ENCODE data around the gene EXOG. TPM values are rescaled to one million over a fixed set of nuclear protein-coding genes. Genes with fewer than 3 reads are reported as not detected.
A peak's percentile ranks its signal among the peaks of the same experiment; 100 is the strongest.

Gene EXOG
- polyA plus RNA-seq, 6 donors from 2014 or later, result 7.4 to 26.0 (median 10.5) TPM

DNA sequence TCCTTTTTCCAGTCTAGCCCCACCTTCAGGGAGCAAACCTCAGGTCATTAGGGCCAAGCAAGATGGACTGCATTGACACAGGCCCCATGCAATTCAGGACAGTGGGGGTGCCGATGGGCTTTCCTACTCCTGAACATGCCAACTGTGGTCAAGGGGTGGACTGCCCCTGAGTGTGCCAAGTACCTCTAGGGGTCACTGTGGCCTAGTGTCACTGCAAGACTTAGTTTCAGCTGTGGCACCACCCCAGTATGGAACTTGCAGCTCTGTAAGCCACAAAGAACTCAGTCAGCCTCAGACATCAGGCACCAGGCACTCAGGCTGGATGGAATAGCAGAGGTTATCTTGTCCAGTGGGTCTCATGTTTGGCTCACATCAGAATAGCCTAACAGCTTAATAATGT, 32.3 kb downstream of the EXOG start:
- ATAC-seq (ENCODE audit: low read depth in 2 of 2) (no peak), DNase-seq (no peak)
- H3K27me3 Mint-ChIP-seq, result no peaks in the 10 kb centered on the region
- H3K36me3 Mint-ChIP-seq, result peaks cover 28 to 44% of the 10 kb centered on the region in 2 donors
- H3K27ac Mint-ChIP-seq, result no peak overlapping the region
- H3K4me1 Mint-ChIP-seq, result peaks cover 0 to 5% (median 0%) of the 10 kb centered on the region in 3 donors
- no peak overlapping the region for H3K4me3 Mint-ChIP-seq
- H3K9me3 Mint-ChIP-seq, result no peaks in the 10 kb centered on the region

DNA sequence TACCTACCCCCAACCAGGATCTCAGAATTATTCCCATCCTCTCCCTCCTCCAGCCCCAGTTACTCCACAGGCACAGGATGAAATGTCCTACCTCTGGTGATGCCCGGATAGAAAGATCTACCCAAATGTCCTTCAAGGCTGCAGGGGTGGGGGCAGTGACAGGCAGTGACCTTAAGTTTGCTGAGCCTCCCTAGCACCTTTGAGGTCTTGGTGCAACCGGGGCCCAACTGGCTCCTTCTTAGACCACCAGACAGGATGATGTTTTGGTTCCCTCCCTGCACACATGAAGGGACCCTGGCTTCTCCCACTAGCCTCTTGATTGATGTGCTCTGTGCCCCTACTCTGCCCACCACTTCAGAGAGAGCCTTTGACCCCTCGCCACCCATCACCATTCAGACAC, 36.4 kb downstream of the EXOG start:
- DNase-seq (no peak), ATAC-seq (ENCODE audit: low read depth in 2 of 2) (no peak)
- no peak overlapping the region for H3K27ac Mint-ChIP-seq
- peaks cover 0 to 3% (median 0%) of the 10 kb centered on the region in 7 donors for H3K9me3 Mint-ChIP-seq
- H3K4me3 Mint-ChIP-seq, result no peak overlapping the region
- H3K36me3 Mint-ChIP-seq, result peaks cover 25 to 34% of the 10 kb centered on the region in 2 donors
- no peaks in the 10 kb centered on the region for H3K27me3 Mint-ChIP-seq
- peaks cover 0 to 5% (median 4%) of the 10 kb centered on the region in 3 donors for H3K4me1 Mint-ChIP-seq

DNA sequence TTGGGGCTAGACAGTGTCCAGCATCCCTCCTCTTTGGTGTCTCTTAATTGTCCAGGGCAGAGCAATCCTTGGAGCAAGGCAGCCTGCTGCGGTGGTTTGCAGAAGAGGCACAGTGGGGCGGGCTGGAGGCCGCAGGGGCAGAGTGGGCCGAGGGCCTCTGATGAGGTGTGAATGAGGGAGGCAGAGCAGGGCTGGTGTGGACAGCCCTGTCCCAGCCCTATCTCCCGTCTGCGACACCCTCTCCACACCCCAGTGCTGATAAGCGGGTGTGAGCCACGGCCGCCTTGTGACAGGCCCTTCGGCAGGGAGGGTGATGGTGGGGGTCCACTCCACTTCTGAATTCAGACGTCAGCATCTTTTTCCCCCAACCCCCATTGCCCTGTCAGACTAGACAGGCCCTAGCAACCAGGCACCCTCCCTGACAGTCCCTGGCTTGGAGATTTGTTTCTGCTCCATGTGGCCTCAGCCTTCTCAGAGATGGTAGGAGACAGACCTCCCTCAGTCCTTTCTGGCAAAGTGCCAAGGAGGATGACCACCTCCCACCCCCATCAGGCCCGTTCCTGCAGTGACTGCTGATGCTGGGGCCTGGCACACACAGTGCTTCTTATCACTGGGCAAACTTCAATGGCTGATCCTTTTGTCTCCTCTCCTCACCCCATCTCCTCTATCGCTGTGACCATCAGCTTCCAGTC, 37.3 kb downstream of the EXOG start:
- Mint-ChIP-seq H3K36me3 (peaks cover 19 to 25% of the 10 kb centered on the region in 2 donors), H3K9me3 (peaks cover 0 to 3% (median 0%) of the 10 kb centered on the region in 7 donors), H3K4me1 (peaks cover 0 to 5% (median 4%) of the 10 kb centered on the region in 3 donors), H3K27me3 (no peaks in the 10 kb centered on the region), H3K27ac (peak overlapping the region in 1 of 6 donors; percentile 62), H3K4me3 (no peak overlapping the region)
- DNase-seq, result no peak
- no peak for ATAC-seq (ENCODE audit: low read depth in 2 of 2)

DNA sequence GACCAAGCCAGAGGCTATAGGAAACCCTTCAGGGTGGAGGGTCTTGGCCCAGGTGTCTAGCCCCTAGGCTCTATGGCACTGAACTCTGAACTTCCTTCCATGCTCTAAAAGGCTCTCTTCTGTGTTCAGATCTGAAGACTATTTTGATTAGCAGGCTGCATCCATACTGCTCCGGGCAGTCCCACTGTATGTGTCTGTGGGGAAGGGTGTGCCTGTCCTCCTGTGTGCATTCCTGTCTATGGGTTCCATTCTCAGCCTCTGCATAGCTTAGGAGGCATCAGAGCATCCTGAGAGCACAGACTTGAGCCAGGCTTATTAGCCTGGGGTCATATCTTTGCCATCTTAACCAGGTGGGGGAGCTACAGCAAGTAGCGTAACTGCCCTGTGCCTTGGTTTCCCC, 38.0 kb downstream of the EXOG start:
- Mint-ChIP-seq H3K27me3 (no peaks in the 10 kb centered on the region), H3K4me3 (no peak overlapping the region), H3K4me1 (peaks cover 0 to 9% (median 5%) of the 10 kb centered on the region in 3 donors), H3K36me3 (peaks cover 19 to 25% of the 10 kb centered on the region in 2 donors), H3K27ac (no peak overlapping the region), H3K9me3 (peaks cover 0 to 3% (median 0%) of the 10 kb centered on the region in 7 donors)
- DNase-seq, result no peak
- no peak for ATAC-seq (ENCODE audit: low read depth in 2 of 2)

DNA sequence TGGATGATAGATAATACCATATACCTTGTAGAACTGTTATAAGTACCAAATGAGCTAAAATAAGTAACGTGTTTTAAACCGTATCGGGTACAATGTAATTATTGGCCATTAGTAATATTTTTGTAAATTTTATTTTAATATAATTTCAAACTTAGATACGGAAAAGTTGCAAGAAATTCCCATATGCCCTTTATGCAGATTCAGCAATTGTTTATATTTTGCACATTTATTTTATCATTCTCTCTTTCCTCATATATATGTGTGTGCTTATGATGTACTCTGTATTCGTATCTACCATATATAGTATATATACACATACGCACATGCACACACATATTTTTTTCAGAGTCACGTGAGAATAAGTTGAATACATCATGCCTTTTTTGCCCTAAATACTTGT, 38.5 kb downstream of the EXOG start:
- Mint-ChIP-seq H3K4me1 (peaks cover 0 to 10% (median 5%) of the 10 kb centered on the region in 3 donors), H3K36me3 (peaks cover 18 to 24% of the 10 kb centered on the region in 2 donors), H3K4me3 (no peak overlapping the region), H3K9me3 (peaks cover 0 to 3% (median 0%) of the 10 kb centered on the region in 7 donors), H3K27me3 (no peaks in the 10 kb centered on the region), H3K27ac (no peak overlapping the region)
- DNase-seq, result no peak
- no peak for ATAC-seq (ENCODE audit: low read depth in 2 of 2)

DNA sequence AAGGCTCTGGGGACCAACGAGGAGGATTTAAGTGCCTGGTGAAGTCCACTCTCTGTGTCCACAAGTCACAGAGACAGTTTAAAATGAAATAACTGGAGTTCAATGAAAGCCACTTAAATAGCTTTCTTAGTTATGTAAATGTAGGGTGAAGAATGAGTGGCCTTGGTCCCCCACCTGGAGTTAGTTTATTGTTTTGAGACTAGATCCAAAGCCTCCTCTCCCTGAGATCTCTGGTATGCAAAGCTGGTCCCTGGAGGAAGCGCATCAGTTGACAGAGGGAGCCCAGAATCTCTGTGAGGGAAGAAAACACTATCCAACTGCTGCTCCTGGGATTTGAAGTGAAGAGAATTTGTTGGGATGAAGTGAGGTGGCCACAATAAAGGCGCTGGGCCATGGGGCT, 40.5 kb downstream of the EXOG start:
- Mint-ChIP-seq H3K4me1 (peaks cover 0 to 10% (median 5%) of the 10 kb centered on the region in 3 donors), H3K36me3 (peaks cover 10 to 16% of the 10 kb centered on the region in 2 donors), H3K9me3 (peaks cover 0 to 3% (median 0%) of the 10 kb centered on the region in 7 donors), H3K27me3 (no peaks in the 10 kb centered on the region), H3K27ac (peak overlapping the region in 1 of 6 donors; percentile 49), H3K4me3 (no peak overlapping the region)
- DNase-seq (no peak), ATAC-seq (ENCODE audit: low read depth in 2 of 2) (no peak)

DNA sequence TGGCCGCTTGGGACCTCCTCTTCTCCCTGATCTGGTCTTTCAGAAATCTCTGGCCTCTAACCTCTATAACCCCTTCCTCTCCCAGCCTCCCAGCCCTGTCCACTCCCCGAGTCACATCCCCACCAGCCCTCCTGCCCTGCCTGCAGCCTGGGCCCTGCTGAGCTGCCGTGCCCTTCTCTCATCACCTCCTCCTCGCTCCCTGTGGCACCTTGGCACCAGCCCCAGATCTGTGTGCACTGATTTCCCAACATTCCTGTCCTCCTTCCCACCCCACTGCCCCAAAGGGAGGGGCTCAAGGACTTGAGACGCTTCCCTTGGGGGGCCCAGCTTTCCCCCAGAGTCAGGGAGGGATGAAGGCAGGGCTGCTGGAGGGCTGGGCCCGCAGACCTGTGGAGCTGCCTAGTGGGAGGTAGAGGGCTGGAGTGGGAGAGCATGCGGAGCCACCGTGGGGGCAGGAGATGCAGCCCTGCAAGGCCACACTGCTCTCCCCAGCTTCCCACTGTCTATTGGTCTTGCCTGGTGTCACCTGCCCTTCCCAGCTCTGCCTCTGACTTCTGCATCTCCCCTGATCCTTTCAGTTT, 42.7 kb downstream of the EXOG start:
- Mint-ChIP-seq H3K4me1 (peaks cover 0 to 10% (median 0%) of the 10 kb centered on the region in 3 donors), H3K4me3 (no peak overlapping the region), H3K27me3 (no peaks in the 10 kb centered on the region), H3K36me3 (peaks cover 10 to 16% of the 10 kb centered on the region in 2 donors), H3K9me3 (peaks cover 0 to 3% (median 0%) of the 10 kb centered on the region in 7 donors), H3K27ac (peak overlapping the region in 2 of 6 donors; percentile 76 to 78)
- DNase-seq (no peak), ATAC-seq (ENCODE audit: low read depth in 2 of 2) (no peak)

DNA sequence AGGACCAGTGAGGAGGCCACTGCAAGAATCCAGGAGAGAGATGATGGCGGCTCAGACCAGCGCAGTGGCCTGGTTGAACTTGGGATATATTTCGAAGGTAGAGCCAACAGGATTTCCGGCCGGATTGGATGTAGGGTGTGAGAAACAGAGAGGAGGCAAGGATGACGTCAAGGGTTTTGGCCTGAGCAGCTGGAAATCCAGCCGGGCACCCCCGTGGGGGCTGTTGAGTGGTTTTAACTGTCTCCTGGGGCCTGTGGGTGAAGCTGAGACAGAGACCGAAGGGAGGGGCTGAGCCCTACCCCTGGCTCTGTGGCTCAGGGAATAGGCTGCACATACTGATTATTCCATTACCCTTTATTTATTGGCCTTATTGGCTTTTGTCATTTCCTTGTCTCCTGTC, 45.7 kb downstream of the EXOG start:
- Mint-ChIP-seq H3K36me3 (no peaks in the 10 kb centered on the region), H3K9me3 (no peaks in the 10 kb centered on the region), H3K4me3 (peak overlapping the region in 1 of 8 donors; percentile 74), H3K27ac (peak overlapping the region in 3 of 6 donors; percentile 4 to 79 (median 79)), H3K4me1 (peaks cover 0 to 6% (median 0%) of the 10 kb centered on the region in 3 donors), H3K27me3 (peaks cover 0 to 7% (median 0%) of the 10 kb centered on the region in 3 donors)
- DNase-seq, result no peak
- ATAC-seq (ENCODE audit: low read depth in 2 of 2), result no peak

DNA sequence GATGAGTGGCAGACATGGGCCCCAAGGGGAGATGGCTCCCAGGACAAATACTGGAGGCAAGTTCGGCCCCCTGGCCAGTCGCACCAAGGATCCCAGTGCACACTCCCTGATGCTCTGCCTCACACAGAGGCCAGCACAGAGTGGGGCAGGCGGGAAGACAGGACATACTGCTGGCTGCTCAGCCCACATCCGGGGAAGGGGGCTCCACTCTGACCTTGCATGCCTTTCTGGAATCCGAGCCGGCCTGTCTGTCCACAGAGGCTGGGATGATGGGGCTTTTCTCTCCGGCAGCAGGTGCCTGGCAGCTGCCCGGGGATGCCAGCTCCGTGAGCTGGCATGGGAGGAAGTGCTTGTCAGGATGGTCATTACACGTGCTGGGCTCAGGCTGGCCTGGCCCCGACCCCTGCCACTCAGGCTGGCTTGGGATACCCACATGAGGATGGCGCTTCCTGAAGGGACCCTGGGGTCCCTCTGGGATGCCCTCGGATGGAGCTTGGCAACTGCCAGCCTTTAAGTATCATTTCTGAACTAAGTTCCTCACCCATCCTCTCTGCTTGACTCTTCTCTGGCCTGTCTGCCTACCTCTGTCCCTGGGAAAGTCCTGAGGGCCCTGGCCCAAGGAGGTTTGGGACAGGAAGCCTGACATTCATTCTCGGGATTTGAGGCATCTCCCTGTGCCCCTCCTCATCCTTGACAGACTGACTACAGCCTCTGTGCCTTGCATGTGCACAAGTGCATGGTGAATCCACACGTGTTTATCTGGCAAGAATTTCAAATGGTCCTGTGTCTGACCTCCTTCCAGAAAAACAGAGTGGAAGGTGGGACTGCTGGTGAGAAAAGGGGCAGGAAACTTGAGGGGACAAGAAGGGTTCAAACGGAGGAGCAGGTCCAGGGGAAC, 46.5 kb downstream of the EXOG start:
- no peak for DNase-seq

DNA sequence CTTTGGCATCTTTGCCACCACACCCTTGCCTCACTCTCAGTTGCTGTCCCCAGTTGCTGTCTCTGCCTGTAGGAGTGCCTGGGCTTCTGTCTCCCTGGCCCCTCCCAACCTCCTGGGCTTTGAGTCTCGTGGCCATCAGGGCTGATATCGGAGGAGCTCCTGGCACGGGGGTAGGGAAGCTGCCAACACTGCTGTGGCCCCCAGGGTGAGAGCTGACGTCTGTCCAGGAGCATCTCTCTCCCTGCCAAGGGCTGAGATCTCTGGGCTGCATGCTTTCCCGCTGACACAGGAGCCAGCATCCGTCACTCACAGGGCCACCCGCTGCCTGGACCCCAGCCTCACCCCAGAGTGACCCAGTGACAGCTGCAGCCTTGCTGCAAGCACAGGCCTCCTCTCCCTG, 47.4 kb downstream of the EXOG start:
- H3K4me1 Mint-ChIP-seq, result peaks cover 0 to 6% (median 0%) of the 10 kb centered on the region in 3 donors
- ATAC-seq (ENCODE audit: low read depth in 2 of 2), result no peak
- no peaks in the 10 kb centered on the region for H3K9me3 Mint-ChIP-seq
- peaks cover 0 to 7% (median 0%) of the 10 kb centered on the region in 3 donors for H3K27me3 Mint-ChIP-seq
- no peak overlapping the region for H3K4me3 Mint-ChIP-seq
- no peaks in the 10 kb centered on the region for H3K36me3 Mint-ChIP-seq
- DNase-seq, result no peak
- H3K27ac Mint-ChIP-seq, result no peak overlapping the region

More for the DNA sequence above, 46.5 kb downstream of the EXOG start:
- Mint-ChIP-seq H3K27ac (no peak overlapping the region), H3K4me1 (peaks cover 0 to 6% (median 0%) of the 10 kb centered on the region in 3 donors), H3K4me3 (no peak overlapping the region), H3K9me3 (no peaks in the 10 kb centered on the region), H3K27me3 (peaks cover 0 to 7% (median 0%) of the 10 kb centered on the region in 3 donors), H3K36me3 (no peaks in the 10 kb centered on the region)
- no peak for ATAC-seq (ENCODE audit: low read depth in 2 of 2)

DNA sequence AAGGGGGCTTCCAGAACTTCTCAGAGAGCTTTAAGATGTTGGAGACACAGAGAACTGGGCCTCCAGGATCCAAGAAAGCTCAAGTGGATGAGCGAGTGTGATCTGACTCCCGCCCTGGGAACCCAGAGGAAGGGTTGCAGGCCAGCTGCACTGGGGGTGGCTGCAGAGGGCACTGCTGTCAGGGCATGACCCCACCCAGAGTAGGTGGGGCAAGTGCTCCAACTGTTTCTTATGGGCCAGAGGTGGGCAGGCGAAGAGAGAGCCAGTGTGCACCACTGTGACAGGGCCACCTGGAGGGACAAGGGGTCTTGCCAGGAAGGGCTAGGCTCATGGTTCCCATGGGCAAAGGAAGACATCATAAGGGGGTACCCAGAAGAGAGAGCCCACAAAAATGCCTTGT, 48.8 kb downstream of the EXOG start:
- Mint-ChIP-seq H3K9me3 (no peaks in the 10 kb centered on the region), H3K36me3 (no peaks in the 10 kb centered on the region), H3K27ac (no peak overlapping the region), H3K27me3 (peaks cover 0 to 7% (median 0%) of the 10 kb centered on the region in 3 donors), H3K4me3 (no peak overlapping the region), H3K4me1 (no peaks in the 10 kb centered on the region)
- ATAC-seq (ENCODE audit: low read depth in 2 of 2), result no peak
- no peak for DNase-seq

DNA sequence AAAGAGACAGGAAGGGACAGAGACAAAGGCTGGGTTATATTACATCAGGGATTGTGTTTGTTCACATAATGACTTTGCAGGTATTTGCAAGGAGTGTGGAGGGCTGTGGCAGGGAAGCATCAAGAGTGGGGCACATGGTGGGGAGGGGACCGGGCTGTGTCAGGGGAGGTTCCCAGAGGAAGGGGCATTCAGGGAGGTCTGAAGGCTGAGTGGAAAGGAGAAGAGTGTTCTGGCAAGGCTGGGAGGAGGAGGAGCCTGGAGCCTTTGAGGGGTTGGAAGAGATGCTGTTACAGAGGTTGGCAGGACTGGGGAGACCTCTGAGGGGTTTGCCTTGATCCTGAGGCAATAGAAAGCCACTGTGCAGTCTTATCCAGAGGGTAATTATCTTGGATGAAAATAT, 49.4 kb downstream of the EXOG start:
- ATAC-seq (ENCODE audit: low read depth in 2 of 2), result no peak
- Mint-ChIP-seq H3K27me3 (peaks cover 0 to 7% (median 0%) of the 10 kb centered on the region in 3 donors), H3K9me3 (no peaks in the 10 kb centered on the region), H3K4me3 (no peak overlapping the region), H3K4me1 (no peaks in the 10 kb centered on the region), H3K27ac (no peak overlapping the region), H3K36me3 (no peaks in the 10 kb centered on the region)
- no peak for DNase-seq

DNA sequence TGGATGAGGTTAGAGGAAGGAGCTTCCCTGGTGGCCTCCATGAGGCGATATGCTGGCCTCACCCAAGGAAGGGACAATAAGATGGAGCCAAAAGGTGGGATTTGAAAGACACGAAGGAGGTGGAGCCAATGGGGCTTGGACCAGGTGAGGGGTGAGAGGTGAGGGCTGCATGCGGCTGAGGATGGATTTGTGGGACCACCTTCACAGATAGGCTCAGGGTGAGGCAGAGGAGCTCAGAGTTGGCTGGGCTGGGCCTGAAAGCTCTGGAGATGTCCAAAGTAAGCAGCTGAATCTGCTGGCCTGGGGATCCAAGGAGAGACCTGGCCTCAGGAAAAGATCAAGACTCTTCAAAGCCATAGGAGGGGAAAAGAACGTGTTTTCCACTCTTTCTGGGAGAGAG, 49.8 kb downstream of the EXOG start:
- H3K36me3 Mint-ChIP-seq, result no peaks in the 10 kb centered on the region
- H3K9me3 Mint-ChIP-seq, result peaks cover 0 to 3% (median 0%) of the 10 kb centered on the region in 7 donors
- H3K27ac Mint-ChIP-seq, result no peak overlapping the region
- H3K4me3 Mint-ChIP-seq, result no peak overlapping the region
- H3K27me3 Mint-ChIP-seq, result peaks cover 0 to 7% (median 4%) of the 10 kb centered on the region in 3 donors
- no peak for ATAC-seq (ENCODE audit: low read depth in 2 of 2)
- H3K4me1 Mint-ChIP-seq, result no peaks in the 10 kb centered on the region
- no peak for DNase-seq
